Karpas-422 (cell line): ENCODE data around the gene DCTD. TPM values are rescaled to one million over a fixed set of nuclear protein-coding genes. Genes with fewer than 3 reads are reported as not detected.

ENCODE experiments used
- DNase-seq: peaks from one replicate; pipeline ENCODE4 v3.0.0-alpha.2; 2015
- H2AFZ ChIP-seq: fragments of 200-600 bp; sonication (generic); 2 replicates; pipeline ENCODE4 v1.6.1; 2014; ENCODE audit warnings: antibody characterized with exemption, low read length, mixed read lengths
- H3K27ac ChIP-seq: fragments of 200-600 bp; sonication (generic); 2 replicates; pipeline ENCODE4 v1.5.1; 2014; ENCODE audit warnings: mild to moderate bottlenecking, low read length, moderate library complexity
- H3K27me3 ChIP-seq: fragments of 200-600 bp; sonication (generic); 2 replicates; pipeline ENCODE4 v1.6.1; 2014; ENCODE audit warnings: low read length, mixed read lengths
- H3K36me3 ChIP-seq: fragments of 200-600 bp; sonication (generic); 2 replicates; pipeline ENCODE4 v1.6.1; 2014; ENCODE audit warnings: low read length, mixed read lengths; ENCODE audit not compliant: insufficient read depth
- H3K4me1 ChIP-seq: fragments of 200-600 bp; sonication (generic); 2 replicates; pipeline ENCODE4 v1.6.1; 2014; ENCODE audit warnings: mild to moderate bottlenecking, low read length, mixed read lengths
- H3K4me2 ChIP-seq: fragments of 200-600 bp; sonication (generic); 2 replicates; pipeline ENCODE4 v1.6.1; 2014; ENCODE audit warnings: low read length, low read depth, mild to moderate bottlenecking; ENCODE audit not compliant: poor library complexity, severe bottlenecking
- H3K4me3 ChIP-seq: fragments of 200-600 bp; sonication (generic); 2 replicates; pipeline ENCODE4 v1.5.1; 2014; ENCODE audit warnings: mild to moderate bottlenecking, antibody characterized with exemption, low read length, mixed read lengths
- H3K79me2 ChIP-seq: fragments of 200-600 bp; sonication (generic); 2 replicates; pipeline ENCODE4 v1.6.1; 2014; ENCODE audit warnings: mild to moderate bottlenecking, low read length, mixed read lengths
- H3K9ac ChIP-seq: fragments of 200-600 bp; sonication (generic); 2 replicates; pipeline ENCODE4 v1.6.0; 2014; ENCODE audit warnings: low read length
- H3K9me2 ChIP-seq: fragments of 200-600 bp; sonication (generic), shearing (Covaris generic); replicated peaks from 2 replicates; pipeline ENCODE4 v1.6.0; 2014; ENCODE audit warnings: mild to moderate bottlenecking, low read length, moderate library complexity; ENCODE audit not compliant: insufficient read depth
- H3K9me3 ChIP-seq: fragments of 300-700, 200-600 bp; sonication (generic); 2 replicates; pipeline ENCODE4 v1.6.1; 2014; ENCODE audit warnings: low read length, mixed read lengths
- H4K20me1 ChIP-seq: fragments of 200-600 bp; sonication (generic); 2 replicates; pipeline ENCODE4 v1.6.1; 2014; ENCODE audit warnings: mild to moderate bottlenecking, antibody characterized with exemption, low read length, low read depth; ENCODE audit not compliant: insufficient read depth
- total RNA-seq: library from RNA; depleted of rRNA; stranded (reverse); fragments of >200 nt; shearing (Covaris generic); gene quantifications from 2 replicates; pipeline ENCODE4 v1.2.3, GENCODE V29; 2014; ENCODE audit warnings: low replicate concordance; rRNA removed

The DCTD gene
- 10.9 and 12.1 TPM in 2 replicates for total RNA-seq

GRCh38 chr4:182917182-182918043 is at the start of gene DCTD:
DCTD (minus strand) TSS chr4:182917386; CDS start chr4:182915568, 1,818 bp downstream.
- H3K9ac ChIP-seq: peak within 1 kb of the TSS; percentile 70
- no peaks in the 10 kb centered on the region for H3K9me3 ChIP-seq
- H3K27me3 ChIP-seq: no peaks in the 10 kb centered on the region
- peak within 1 kb of the TSS; percentile 84 for H3K4me2 ChIP-seq
- H4K20me1 ChIP-seq: no peaks in the 10 kb centered on the region
- no peaks in the 10 kb centered on the region for H3K9me2 ChIP-seq
- peak within 1 kb of the TSS; percentile 30; the same call in 1 of the 2 replicates for H3K27ac ChIP-seq
- H3K4me1 ChIP-seq: peaks cover 14% of the 10 kb centered on the region
- H3K79me2 ChIP-seq: no peaks in the 10 kb centered on the region
- H3K36me3 ChIP-seq: no peaks in the 10 kb centered on the region
- peak; percentile 82 for DNase-seq
- H3K4me3 ChIP-seq: peak within 1 kb of the TSS; percentile 67
- H2AFZ ChIP-seq: peak within 1 kb of the TSS; percentile 67; the same call in 1 of the 2 replicates

GRCh38 chr4:182960746-182961145 is 43.6 kb upstream of the DCTD start:
- DNase-seq: no peak
- Histone ChIP-seq H3K4me2 (no peak overlapping the region), H3K36me3 (no peaks in the 10 kb centered on the region), H3K9me3 (no peaks in the 10 kb centered on the region), H2AFZ (no peak overlapping the region), H4K20me1 (no peaks in the 10 kb centered on the region), H3K79me2 (no peaks in the 10 kb centered on the region), H3K9me2 (no peaks in the 10 kb centered on the region), H3K9ac (no peak overlapping the region), H3K27ac (no peak overlapping the region), H3K4me1 (no peaks in the 10 kb centered on the region), H3K4me3 (no peak overlapping the region), H3K27me3 (no peaks in the 10 kb centered on the region)

DNA sequence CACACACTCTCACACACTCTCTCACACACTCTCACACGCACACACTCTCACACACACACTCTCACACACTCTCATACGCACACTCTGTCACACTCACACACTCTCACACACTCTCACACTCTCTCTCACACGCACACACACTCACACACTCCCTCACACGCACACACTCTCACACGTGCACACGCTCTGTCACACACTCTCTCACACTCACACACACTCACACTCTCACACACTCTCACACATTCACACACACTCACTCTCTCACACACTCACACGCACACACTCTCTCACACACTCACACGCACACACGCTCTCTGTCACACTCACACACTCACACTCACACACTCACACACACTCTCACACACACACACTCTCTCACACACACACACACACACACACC is 43.0 kb upstream of the DCTD start:
- Histone ChIP-seq H4K20me1 (no peaks in the 10 kb centered on the region), H3K79me2 (no peaks in the 10 kb centered on the region), H2AFZ (no peak overlapping the region), H3K4me3 (no peak overlapping the region), H3K27me3 (no peaks in the 10 kb centered on the region), H3K4me2 (no peak overlapping the region), H3K9ac (no peak overlapping the region), H3K36me3 (no peaks in the 10 kb centered on the region), H3K4me1 (no peaks in the 10 kb centered on the region), H3K9me3 (no peaks in the 10 kb centered on the region), H3K27ac (no peak overlapping the region), H3K9me2 (no peaks in the 10 kb centered on the region)
- no peak for DNase-seq

DNA sequence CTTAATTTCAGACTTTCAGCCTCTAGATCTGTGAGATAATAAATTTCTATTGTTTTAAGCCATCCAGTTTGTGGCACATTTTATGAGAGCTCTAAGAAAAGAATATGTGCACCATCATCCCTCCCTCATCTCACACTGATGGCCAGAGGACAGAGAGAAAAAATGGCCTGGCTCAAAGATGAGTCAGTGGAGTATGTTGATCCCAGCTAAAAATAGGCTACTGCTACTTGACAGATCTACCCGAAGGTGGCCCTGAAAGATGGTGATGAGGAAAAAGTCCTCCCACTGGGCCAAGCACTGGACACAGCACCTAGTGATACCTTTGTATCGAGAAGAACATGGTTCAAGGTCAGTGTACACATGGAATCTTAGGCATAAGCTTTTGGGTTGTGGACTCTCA is 38.2 kb upstream of the DCTD start:
- H2AFZ ChIP-seq: no peak overlapping the region
- H3K27me3 ChIP-seq: no peaks in the 10 kb centered on the region
- no peak for DNase-seq
- H3K9ac ChIP-seq: no peak overlapping the region
- H4K20me1 ChIP-seq: no peaks in the 10 kb centered on the region
- no peak overlapping the region for H3K4me3 ChIP-seq
- no peak overlapping the region for H3K4me2 ChIP-seq
- H3K27ac ChIP-seq: no peak overlapping the region
- H3K9me2 ChIP-seq: no peaks in the 10 kb centered on the region
- H3K79me2 ChIP-seq: no peaks in the 10 kb centered on the region
- H3K36me3 ChIP-seq: no peaks in the 10 kb centered on the region
- H3K9me3 ChIP-seq: no peaks in the 10 kb centered on the region
- no peaks in the 10 kb centered on the region for H3K4me1 ChIP-seq

DNA sequence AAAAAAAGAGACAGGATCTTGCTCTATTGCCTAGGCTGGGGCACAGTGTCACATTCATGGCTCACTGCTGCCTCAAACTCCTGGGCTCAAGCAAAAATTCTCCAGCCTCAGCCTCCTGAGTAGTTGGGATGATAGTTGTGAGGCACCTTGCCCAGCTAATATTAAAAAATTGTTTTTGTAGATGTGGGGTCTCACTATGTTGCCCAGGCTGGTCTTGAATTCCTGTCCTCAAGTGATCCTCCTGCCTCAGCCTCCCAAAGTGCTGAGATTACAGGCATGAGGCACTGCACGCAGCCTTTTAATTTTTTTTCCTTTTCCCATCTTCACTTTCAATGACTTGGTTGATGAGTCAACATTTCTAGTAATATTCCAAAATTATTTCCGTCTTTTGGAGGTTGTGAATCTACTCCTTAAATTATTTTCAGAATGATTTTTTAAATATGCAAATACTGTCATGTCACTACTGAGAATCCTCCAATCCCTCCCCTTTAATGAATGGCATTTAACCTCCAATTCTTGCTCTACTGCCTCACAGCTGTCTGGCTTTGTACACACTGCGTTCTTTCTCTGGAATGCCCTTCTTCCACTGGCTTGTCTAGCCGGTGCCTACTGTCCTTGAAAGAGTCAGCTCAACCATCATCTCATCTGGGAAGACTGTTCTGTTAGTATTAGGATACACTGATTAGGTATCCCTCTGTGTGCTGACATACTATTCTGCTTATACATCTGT is 27.5 kb upstream of the DCTD start:
- no peaks in the 10 kb centered on the region for H3K4me1 ChIP-seq
- no peak overlapping the region for H3K4me3 ChIP-seq
- H3K36me3 ChIP-seq: no peaks in the 10 kb centered on the region
- no peak overlapping the region for H3K4me2 ChIP-seq
- no peak overlapping the region for H2AFZ ChIP-seq
- no peak overlapping the region for H3K27ac ChIP-seq
- peak; percentile 38 for DNase-seq
- no peaks in the 10 kb centered on the region for H3K79me2 ChIP-seq
- no peaks in the 10 kb centered on the region for H4K20me1 ChIP-seq
- no peak overlapping the region for H3K9ac ChIP-seq
- no peaks in the 10 kb centered on the region for H3K9me2 ChIP-seq
- H3K9me3 ChIP-seq: no peaks in the 10 kb centered on the region
- no peaks in the 10 kb centered on the region for H3K27me3 ChIP-seq

GRCh38 chr4:182939680-182940079 is 22.5 kb upstream of the DCTD start:
- no peaks in the 10 kb centered on the region for H4K20me1 ChIP-seq
- H3K4me2 ChIP-seq: no peak overlapping the region
- H3K9me3 ChIP-seq: no peaks in the 10 kb centered on the region
- no peaks in the 10 kb centered on the region for H3K4me1 ChIP-seq
- H3K79me2 ChIP-seq: no peaks in the 10 kb centered on the region
- no peak for DNase-seq
- no peaks in the 10 kb centered on the region for H3K36me3 ChIP-seq
- H2AFZ ChIP-seq: no peak overlapping the region
- H3K9ac ChIP-seq: no peak overlapping the region
- no peak overlapping the region for H3K4me3 ChIP-seq
- no peaks in the 10 kb centered on the region for H3K9me2 ChIP-seq
- no peak overlapping the region for H3K27ac ChIP-seq
- H3K27me3 ChIP-seq: no peaks in the 10 kb centered on the region

GRCh38 chr4:182938205-182938645 is 21.0 kb upstream of the DCTD start:
- Histone ChIP-seq H2AFZ (no peak overlapping the region), H3K36me3 (no peaks in the 10 kb centered on the region), H3K27ac (no peak overlapping the region), H3K4me3 (no peak overlapping the region), H3K9me2 (no peaks in the 10 kb centered on the region), H3K4me1 (no peaks in the 10 kb centered on the region), H4K20me1 (no peaks in the 10 kb centered on the region), H3K9me3 (no peaks in the 10 kb centered on the region), H3K27me3 (no peaks in the 10 kb centered on the region), H3K9ac (no peak overlapping the region), H3K4me2 (no peak overlapping the region), H3K79me2 (no peaks in the 10 kb centered on the region)
- peak; percentile 61 for DNase-seq
